SU-DHL-6 (cell line): ENCODE measurements around the gene CYP2W1.

Source experiments
- CTCF ChIP-seq: fragments of 200-600 bp; sonication (generic); IDR thresholded peaks from one replicate; pipeline ENCODE4 v1.5.1; 2017; ENCODE audit warnings: antibody characterized with exemption, mild to moderate bottlenecking, low read length, moderate library complexity; ENCODE audit not compliant: insufficient read depth, poor library complexity, severe bottlenecking
- EZH2phosphoT487 ChIP-seq: fragments of 200-600 bp; sonication (generic), shearing (Covaris generic); conservative IDR thresholded peaks from 2 replicates; pipeline ENCODE4 v1.6.1; 2018; ENCODE audit warnings: mild to moderate bottlenecking, antibody characterized with exemption, low read length, moderate library complexity, mixed read lengths

GRCh38 chr7:967361-968082 lies 15.5 kb upstream of the CYP2W1 start:
- no peak for TF ChIP-seq CTCF
- no peak for TF ChIP-seq EZH2phosphoT487
